Keratinocyte (primary cell): ENCODE data around the gene NFATC1. TPM values are rescaled to one million over a fixed set of nuclear protein-coding genes. Genes with fewer than 3 reads are reported as not detected.

Source experiments
- DNase-seq: peaks from one replicate; pipeline ENCODE4 v3.0.0-alpha.2; 2011; ENCODE audit warnings: low read depth, missing footprints, low spot score
- FAIRE-seq: peaks from 2 replicates; lab custom pipeline; 2011; peaks lifted over from hg19 to GRCh38; lab: Jason Lieb, UNC
- H2AFZ ChIP-seq: 2 replicates; pipeline ENCODE4 v1.6.0; 2012; ENCODE audit warnings: low read length, control low read depth, inconsistent platforms; ENCODE audit not compliant: control insufficient read depth
- H3K27ac ChIP-seq: 2 replicates; pipeline ENCODE4 v1.5.1; 2011; ENCODE audit warnings: low read length; ENCODE audit not compliant: control insufficient read depth, insufficient read depth
- H3K27me3 ChIP-seq: 3 replicates; pipeline ENCODE4 v1.6.0; 2011; ENCODE audit warnings: low read length; ENCODE audit not compliant: control insufficient read depth, insufficient read depth; ENCODE audit errors: extremely low read depth
- H3K36me3 ChIP-seq, 2 experiments: 2 replicates in 1 of 2; 3 replicates in 1 of 2; pipeline ENCODE4 v1.5.1; 2011; ENCODE audit warnings: low read length in 2 of 2, mild to moderate bottlenecking in 1 of 2; ENCODE audit not compliant: control insufficient read depth in 2 of 2, insufficient read depth in 2 of 2; ENCODE audit errors: extremely low read depth in 1 of 2
- H3K4me1 ChIP-seq: 3 replicates; pipeline ENCODE4 v1.5.1; 2011; ENCODE audit warnings: low read length; ENCODE audit not compliant: control insufficient read depth, insufficient read depth; ENCODE audit errors: extremely low read depth
- H3K4me2 ChIP-seq: 3 replicates; pipeline ENCODE4 v1.6.0; 2011; ENCODE audit warnings: low read depth, low read length; ENCODE audit not compliant: control insufficient read depth, insufficient read depth; ENCODE audit errors: extremely low read depth
- H3K4me3 ChIP-seq, 3 experiments: fragments of 200-600 bp in 1 of 3; sonication (generic) in 1 of 3; 2 replicates in 2 of 3; 3 replicates in 1 of 3; pipeline ENCODE4 v1.5.1; 2011 to 2016; ENCODE audit warnings: low read length in 3 of 3, mild to moderate bottlenecking in 3 of 3, control low read depth in 2 of 3, inconsistent platforms in 1 of 3, low read depth in 1 of 3, mixed read lengths in 1 of 3, mixed run types in 1 of 3, moderate library complexity in 1 of 3; ENCODE audit not compliant: control insufficient read depth in 2 of 3, insufficient read depth in 2 of 3; ENCODE audit errors: extremely low read depth in 1 of 3
- H3K79me2 ChIP-seq: 2 replicates; pipeline ENCODE4 v1.6.0; 2012; ENCODE audit warnings: low read length; ENCODE audit not compliant: control insufficient read depth, insufficient read depth
- H3K9ac ChIP-seq: 3 replicates; pipeline ENCODE4 v1.6.0; 2011; ENCODE audit warnings: low read length; ENCODE audit not compliant: control insufficient read depth, insufficient read depth; ENCODE audit errors: extremely low read depth
- H3K9me1 ChIP-seq: 3 replicates; pipeline ENCODE4 v1.6.0; 2011; ENCODE audit warnings: low read length; ENCODE audit not compliant: control insufficient read depth, insufficient read depth; ENCODE audit errors: extremely low read depth
- H3K9me3 ChIP-seq: 2 replicates; pipeline ENCODE4 v1.5.1; 2012; ENCODE audit warnings: low read depth, low read length; ENCODE audit not compliant: control insufficient read depth
- H4K20me1 ChIP-seq: 3 replicates; pipeline ENCODE4 v1.6.0; 2011; ENCODE audit warnings: low read length; ENCODE audit not compliant: control insufficient read depth, insufficient read depth; ENCODE audit errors: extremely low read depth
- CTCF ChIP-seq, 3 experiments: IDR thresholded peaks in 1 of 3; conservative IDR thresholded peaks in 1 of 3; optimal IDR thresholded peaks in 1 of 3; 2 replicates in 2 of 3; 3 replicates in 1 of 3; pipeline versions ENCODE3 to v1.5.1; 2011; ENCODE audit warnings: low read length in 3 of 3, mild to moderate bottlenecking in 3 of 3, moderate library complexity in 2 of 3, control low read depth in 1 of 3, inconsistent platforms in 1 of 3; ENCODE audit not compliant: insufficient read depth in 2 of 3; ENCODE audit errors: extremely low read depth in 1 of 3
- EZH2 ChIP-seq: IDR thresholded peaks from one replicate; pipeline ENCODE4 v1.6.1; 2012; ENCODE audit warnings: inconsistent platforms, mild to moderate bottlenecking, low read length, moderate library complexity
- dilution Hi-C: fragments of 300-500 bp; cut with MboI; formaldehyde crosslinking; loops from one replicate; pipeline ENCODE4 v1.7.0; 2020; ENCODE audit warnings: low sequenced_read_pairs; ENCODE audit not compliant: extremely low pct_ligation_motif_present
- polyA plus RNA-seq, 5 experiments: library from polyadenylated mRNA; depleted of rRNA in 3 of 5; stranded (reverse) in 3 of 5; stranded (forward) in 1 of 5; unstranded in 1 of 5; fragments of >200 nt; gene quantifications; 1 replicate in 1 of 5; 2 replicates in 3 of 5; 3 replicates in 1 of 5; pipeline versions ENCODE4 v1.2.1 to v1.2.3, GENCODE V29; 2011 to 2012; ENCODE audit warnings: missing spikeins in 2 of 5, low read depth in 1 of 5, low replicate concordance in 1 of 5

NFATC1 gene
- polyA plus RNA-seq, 1 donor (not counting 4 experiments of a cell fraction or from before 2014, with no cell fraction given), result 0.77 TPM

- dilution Hi-C loops, result no loop called here
- Histone ChIP-seq H3K9me1 (no peaks in the 10 kb centered on the region), H3K4me2 (no peak overlapping the region), H2AFZ (peak overlapping the region; percentile 90), H3K4me1 (peaks cover 12% of the 10 kb centered on the region), H3K27me3 (no peaks in the 10 kb centered on the region), H3K9ac (no peak overlapping the region), H3K36me3 (no peaks in the 10 kb centered on the region), H4K20me1 (no peaks in the 10 kb centered on the region), H3K9me3 (no peaks in the 10 kb centered on the region), H3K27ac (no peak overlapping the region), H3K4me3 (no peak overlapping the region), H3K79me2 (no peaks in the 10 kb centered on the region)
- TF ChIP-seq EZH2 (no peak), CTCF (optimal IDR thresholded peaks at IDR 0.05 in 1 of 3, IDR thresholded peaks at IDR 0.05 in 1 of 3, conservative IDR thresholded peaks at IDR 0.05 in 1 of 3; ENCODE audit: extremely low read depth in 1 of 3, insufficient read depth in 2 of 3, low read length in 3 of 3) (no peak)
- no peak for DNase-seq
- peak; percentile 32 for FAIRE-seq
These were observed 171.2 kb downstream of the NFATC1 start for GRCh38 chr18:79566771-79567431.

- H3K9me1 ChIP-seq, result no peaks in the 10 kb centered on the region
- no peak for TF ChIP-seq EZH2
- TF ChIP-seq CTCF (optimal IDR thresholded peaks at IDR 0.05 in 1 of 3, IDR thresholded peaks at IDR 0.05 in 1 of 3, conservative IDR thresholded peaks at IDR 0.05 in 1 of 3; ENCODE audit: extremely low read depth in 1 of 3, insufficient read depth in 2 of 3, low read length in 3 of 3), result no peak
- peak overlapping the region; percentile 63 for H3K9ac ChIP-seq
- FAIRE-seq, result peak; percentile 97
- H3K4me1 ChIP-seq, result peaks cover 12% of the 10 kb centered on the region
- dilution Hi-C loops, result no loop called here
- no peaks in the 10 kb centered on the region for H3K36me3 ChIP-seq
- H4K20me1 ChIP-seq, result no peaks in the 10 kb centered on the region
- H3K9me3 ChIP-seq, result no peaks in the 10 kb centered on the region
- H3K79me2 ChIP-seq, result no peaks in the 10 kb centered on the region
- H3K4me3 ChIP-seq, result peak overlapping the region in 1 of 3 experiments; percentile 32
- peak overlapping the region; percentile 90 for H2AFZ ChIP-seq
- peak overlapping the region; percentile 58 for H3K27ac ChIP-seq
- no peaks in the 10 kb centered on the region for H3K27me3 ChIP-seq
- peak overlapping the region; percentile 75 for H3K4me2 ChIP-seq
- peak; percentile 54 for DNase-seq
These were observed 171.9 kb downstream of the NFATC1 start for GRCh38 chr18:79567481-79568147.
